H1 (cell line): Measurements from ENCODE around the gene OR2V2. TPM values are rescaled to one million over a fixed set of nuclear protein-coding genes. Genes with fewer than 3 reads are reported as not detected.

Experiments
- CTCF ChIA-PET: fragments of 300-600 bp; sonication (Branson Sonifier 250); formaldehyde crosslinking; loops from one replicate; lab custom pipeline; 2021; ENCODE audit not compliant: partially characterized antibody; lab: Charles Lee
- POLR2A ChIA-PET: fragments of 300-600 bp; sonication (Branson Sonifier 250); formaldehyde crosslinking; loops from one replicate; lab custom pipeline; 2021; ENCODE audit warnings: inconsistent platforms; ENCODE audit not compliant: partially characterized antibody; lab: Charles Lee
- DNase-seq, 2 experiments: peaks; one replicate each; pipeline versions ENCODE4 v3.0.0 to v3.0.0-alpha.2; 2010 to 2022; ENCODE audit warnings: low spot score in 2 of 2, low read depth in 1 of 2, mixed read lengths in 1 of 2
- FAIRE-seq: peaks from 2 replicates; lab custom pipeline; 2011; peaks lifted over from hg19 to GRCh38; lab: Jason Lieb, UNC
- H2AFZ ChIP-seq: 2 replicates; pipeline ENCODE4 v1.8.1; 2012; ENCODE audit warnings: low read length, inconsistent platforms
- H2AK5ac ChIP-seq: 2 replicates; pipeline ENCODE4 v1.6.1; 2013; ENCODE audit warnings: low read depth, low read length
- H2BK120ac ChIP-seq: replicated peaks from 2 replicates; pipeline ENCODE3; 2013; ENCODE audit warnings: low read depth, low read length, inconsistent platforms
- H2BK12ac ChIP-seq: 2 replicates; pipeline ENCODE4 v1.6.1; 2013; ENCODE audit warnings: low read depth, low read length
- H2BK15ac ChIP-seq: 2 replicates; pipeline ENCODE4 v1.6.1; 2013; ENCODE audit warnings: low read length
- H2BK20ac ChIP-seq: 2 replicates; pipeline ENCODE4 v1.6.1; 2013; ENCODE audit warnings: low read length
- H2BK5ac ChIP-seq: 2 replicates; pipeline ENCODE4 v1.6.1; 2013; ENCODE audit warnings: low read depth, low read length
- H3K14ac ChIP-seq: 2 replicates; pipeline ENCODE4 v1.6.1; 2013; ENCODE audit warnings: inconsistent platforms; ENCODE audit not compliant: insufficient read length
- H3K18ac ChIP-seq: 2 replicates; pipeline ENCODE4 v1.6.1; 2013; ENCODE audit warnings: low read length; ENCODE audit errors: extremely low read depth
- H3K23ac ChIP-seq: 2 replicates; pipeline ENCODE4 v1.6.1; 2013; ENCODE audit warnings: inconsistent platforms; ENCODE audit not compliant: insufficient read length
- H3K23me2 ChIP-seq: 2 replicates; pipeline ENCODE4 v1.6.1; 2013; ENCODE audit warnings: low read depth, low read length
- H3K27ac ChIP-seq: 2 replicates; pipeline ENCODE4 v1.6.1; 2011; ENCODE audit warnings: low read depth, low read length, inconsistent platforms
- H3K27me3 ChIP-seq, 4 experiments: replicated peaks in 1 of 4; 1 replicate in 1 of 4; 2 replicates in 3 of 4; pipeline versions ENCODE4 v1.6.1 to v1.8.1; 2011 to 2013; ENCODE audit warnings: low read length in 3 of 4, mild to moderate bottlenecking in 3 of 4, inconsistent platforms in 2 of 4, mixed read lengths in 2 of 4, moderate library complexity in 1 of 4; ENCODE audit not compliant: control insufficient read depth in 3 of 4, insufficient read depth in 3 of 4; ENCODE audit errors: extremely low read depth in 1 of 4
- H3K36me3 ChIP-seq, 4 experiments: 2 replicates each; pipeline versions ENCODE4 v1.6.1 to v1.8.1; 2011 to 2013; ENCODE audit warnings: mild to moderate bottlenecking in 4 of 4, low read length in 3 of 4, moderate library complexity in 2 of 4, control low read depth in 1 of 4, inconsistent platforms in 1 of 4; ENCODE audit not compliant: insufficient read depth in 4 of 4, control insufficient read depth in 2 of 4
- H3K4ac ChIP-seq: replicated peaks from 2 replicates; pipeline ENCODE3; 2013; ENCODE audit warnings: low read length, low read depth, mixed read lengths, inconsistent platforms; ENCODE audit not compliant: insufficient read length
- H3K4me1 ChIP-seq, 4 experiments: replicated peaks in 1 of 4; 1 replicate in 1 of 4; 2 replicates in 3 of 4; pipeline versions ENCODE4 v1.6.1 to v1.8.1; 2011 to 2013; ENCODE audit warnings: low read length in 3 of 4, inconsistent platforms in 2 of 4, mixed read lengths in 1 of 4; ENCODE audit not compliant: insufficient read depth in 4 of 4, control insufficient read depth in 3 of 4
- H3K4me2 ChIP-seq, 2 experiments: 2 replicates each; pipeline versions ENCODE4 v1.6.1 to v1.8.1; 2011 to 2013; ENCODE audit warnings: low read depth in 2 of 2, low read length in 2 of 2, control low read depth in 1 of 2, inconsistent platforms in 1 of 2, mild to moderate bottlenecking in 1 of 2; ENCODE audit not compliant: insufficient read depth in 1 of 2
- H3K4me3 ChIP-seq, 4 experiments: fragments of 200-600, 300-600 bp in 1 of 4; sonication (generic), shearing (Covaris generic), sonication (Bioruptor Twin) in 1 of 4; 2 replicates each; pipeline versions ENCODE4 v1.5.1 to v1.8.1; 2011 to 2016; ENCODE audit warnings: low read length in 4 of 4, low read depth in 3 of 4, control low read depth in 2 of 4, inconsistent platforms in 2 of 4, mild to moderate bottlenecking in 2 of 4, mixed read lengths in 1 of 4, moderate library complexity in 1 of 4; ENCODE audit not compliant: insufficient read depth in 2 of 4; ENCODE audit errors: extremely low read depth in 1 of 4
- H3K56ac ChIP-seq: replicated peaks from 2 replicates; pipeline ENCODE3; 2013; ENCODE audit warnings: low read depth, mild to moderate bottlenecking, mixed read lengths, low read length, inconsistent platforms; ENCODE audit not compliant: insufficient read length
- H3K79me1 ChIP-seq: 2 replicates; pipeline ENCODE4 v1.6.1; 2013; ENCODE audit warnings: low read depth, low read length, control low read depth
- H3K79me2 ChIP-seq, 2 experiments: 2 replicates each; pipeline versions ENCODE4 v1.6.1 to v1.8.1; 2012 to 2013; ENCODE audit warnings: low read length in 2 of 2, mild to moderate bottlenecking in 2 of 2, inconsistent platforms in 1 of 2; ENCODE audit not compliant: insufficient read depth in 2 of 2, control insufficient read depth in 1 of 2
- H3K9ac ChIP-seq, 4 experiments: replicated peaks in 1 of 4; 1 replicate in 1 of 4; 2 replicates in 3 of 4; pipeline versions ENCODE4 v1.6.1 to v1.8.1; 2011 to 2013; ENCODE audit warnings: low read depth in 3 of 4, low read length in 3 of 4, control low read depth in 2 of 4, mild to moderate bottlenecking in 2 of 4, moderate library complexity in 2 of 4, inconsistent platforms in 1 of 4; ENCODE audit errors: extremely low read depth in 1 of 4
- H3K9me3 ChIP-seq, 2 experiments: 2 replicates each; pipeline versions ENCODE4 v1.6.1 to v1.8.1; 2012 to 2013; ENCODE audit warnings: mild to moderate bottlenecking in 2 of 2, moderate library complexity in 2 of 2, control low read depth in 1 of 2, inconsistent platforms in 1 of 2, low read depth in 1 of 2, low read length in 1 of 2, mixed read lengths in 1 of 2; ENCODE audit not compliant: insufficient read depth in 2 of 2
- H4K20me1 ChIP-seq, 2 experiments: replicated peaks in 1 of 2; 2 replicates each; pipeline versions ENCODE3 to v1.8.1; 2011 to 2013; ENCODE audit warnings: inconsistent platforms in 2 of 2, low read length in 2 of 2, mild to moderate bottlenecking in 1 of 2; ENCODE audit not compliant: insufficient read depth in 2 of 2, control insufficient read depth in 1 of 2
- H4K5ac ChIP-seq: 2 replicates; pipeline ENCODE4 v1.6.1; 2013; ENCODE audit warnings: low read length, low read depth, mixed read lengths, inconsistent platforms; ENCODE audit not compliant: insufficient read length
- H4K8ac ChIP-seq: 2 replicates; pipeline ENCODE4 v1.8.0; 2013; ENCODE audit warnings: mild to moderate bottlenecking, moderate library complexity, low read length, inconsistent platforms; ENCODE audit not compliant: insufficient read depth; ENCODE audit errors: extremely low read depth
- H4K91ac ChIP-seq: replicated peaks from 2 replicates; pipeline ENCODE3; 2013; ENCODE audit warnings: low read length, mixed read lengths, inconsistent platforms; ENCODE audit not compliant: insufficient read length
- BCL11A ChIP-seq, 2 experiments: IDR thresholded peaks; one replicate each; pipeline ENCODE4 v1.6.1; 2011; ENCODE audit warnings: low read depth in 2 of 2, low read length in 2 of 2, mild to moderate bottlenecking in 2 of 2
- CEBPB ChIP-seq: IDR thresholded peaks from 2 replicates; pipeline ENCODE4 v1.6.1; 2012; ENCODE audit warnings: low read depth, low read length
- KDM1A ChIP-seq: fragments of 200-600, 300-600 bp; sonication (generic); IDR thresholded peaks from 2 replicates; pipeline ENCODE4 v1.7.1; 2016; ENCODE audit warnings: mild to moderate bottlenecking, low read length, borderline replicate concordance
- KDM4A ChIP-seq: IDR thresholded peaks from one replicate; pipeline ENCODE4 v1.7.1; 2012; ENCODE audit warnings: low read depth, mild to moderate bottlenecking, moderate library complexity, low read length, inconsistent platforms; ENCODE audit not compliant: severe bottlenecking
- NANOG ChIP-seq: IDR thresholded peaks from 2 replicates; pipeline ENCODE4 v1.6.1; 2011; ENCODE audit warnings: low read length, low read depth, mild to moderate bottlenecking, inconsistent platforms; ENCODE audit not compliant: insufficient read depth, poor library complexity, severe bottlenecking
- SP1 ChIP-seq: IDR thresholded peaks from 2 replicates; pipeline ENCODE4 v1.6.1; 2011; ENCODE audit warnings: low read depth, low read length
- SRF ChIP-seq: IDR thresholded peaks from 2 replicates; pipeline ENCODE4 v1.6.1; 2011; ENCODE audit warnings: mild to moderate bottlenecking, low read depth, low read length, moderate library complexity
- TBP ChIP-seq: IDR thresholded peaks from 2 replicates; pipeline ENCODE4 v1.6.1; 2011; ENCODE audit warnings: low read depth, low read length, improper control_type of control experiment
- YY1 ChIP-seq: IDR thresholded peaks from 2 replicates; pipeline ENCODE4 v1.6.1; 2011; ENCODE audit warnings: low read depth, mild to moderate bottlenecking, low read length
- WGBS, 2 experiments: shearing (Covaris generic) in 1 of 2; methylation state at CpG; one replicate each; pipeline versions ENCODE4 v1.1.6 to v1.1.7; 2013 to 2015; ENCODE audit warnings: low lambda C conversion rate in 2 of 2, mixed read lengths in 2 of 2, inconsistent platforms in 1 of 2, low coverage in 1 of 2, missing lambda C conversion rate in 1 of 2; ENCODE audit not compliant: insufficient replicate concordance in 2 of 2, insufficient coverage in 1 of 2, insufficient read length in 1 of 2; ENCODE audit errors: extremely low coverage in 1 of 2, missing lambda C conversion rate in 1 of 2; 5-methylcytosine and 5-hydroxymethylcytosine counted together
- polyA plus RNA-seq, 7 experiments: library from polyadenylated mRNA; depleted of rRNA in 3 of 7; stranded (reverse) in 5 of 7; unstranded in 2 of 7; fragments of >200 nt in 5 of 7; fragments of 200-250 nt in 2 of 7; gene quantifications; 1 replicate in 5 of 7; 2 replicates in 1 of 7; 4 replicates in 1 of 7; pipeline versions ENCODE4 v1.2.1 to v1.2.3, GENCODE V29; 2011 to 2013; ENCODE audit warnings: missing spikeins in 2 of 7, mixed read lengths in 2 of 7
- total RNA-seq: library from RNA; stranded (reverse); fragmentation: NEBNext Ultra II Directional; extraction: Animal tissue kit (Norgen Biotek cat#: 25700); gene quantifications from 2 replicates; pipeline ENCODE4 v1.2.1, GENCODE V29; 2021
- TF ChIP-seq, protein P1 (sequence below), 3 experiments: IDR thresholded peaks; 1 replicate in 2 of 3; 2 replicates in 1 of 3; pipeline versions ENCODE4 v1.5.1 to v1.6.1; 2011; ENCODE audit warnings: low read length in 3 of 3, mild to moderate bottlenecking in 3 of 3, inconsistent platforms in 2 of 3, low read depth in 1 of 3, moderate library complexity in 1 of 3; ENCODE audit not compliant: insufficient read depth in 1 of 3; ENCODE audit errors: control extremely low read depth in 1 of 3
- TF ChIP-seq, protein P2 (sequence below): IDR thresholded peaks from 2 replicates; pipeline ENCODE4 v1.6.1; 2012; ENCODE audit warnings: inconsistent platforms

Gene OR2V2
- total and polyA plus RNA-seq, 2 of the 8 experiments (the other 6 are each of a cell fraction or from before 2014, with no cell fraction given), result not detected

DNA sequence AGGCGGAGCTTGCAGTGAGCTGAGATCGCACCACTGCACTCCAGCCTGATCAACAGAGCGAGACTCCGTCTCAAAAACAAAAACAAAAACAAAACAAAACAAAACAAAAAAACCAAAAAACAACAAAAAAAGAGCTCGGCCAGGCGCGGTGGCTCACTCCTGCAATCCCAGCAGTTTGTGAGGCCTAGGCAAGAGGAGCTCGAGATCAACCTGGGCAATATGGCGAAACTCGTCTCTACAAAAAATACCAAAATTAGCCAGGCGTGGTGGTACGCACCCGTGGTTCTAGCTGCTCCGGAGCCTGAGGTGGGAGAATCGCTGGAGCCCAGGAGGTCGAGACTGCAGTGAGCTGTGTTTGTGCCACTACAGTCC, 37.4 kb downstream of the OR2V2 start:
- H3K4me2 ChIP-seq, result peak overlapping the region in 1 of 2 experiments; percentile 18; a peak in 1 of 4 replicates
- no peaks in the 10 kb centered on the region for H3K79me1 ChIP-seq
- H3K23me2 ChIP-seq, result peaks cover 16% of the 10 kb centered on the region
- H2BK20ac ChIP-seq, result no peak overlapping the region
- H4K5ac ChIP-seq, result no peak overlapping the region
- no peak overlapping the region for H2BK15ac ChIP-seq
- 0 out of 2 replicates have a peak overlapping the region, but pooled peaks have one; percentile 28 for H4K8ac ChIP-seq
- no peak overlapping the region for H2AFZ ChIP-seq
- H2AK5ac ChIP-seq, result no peak overlapping the region
- no peak for FAIRE-seq
- peak overlapping the region in 2 of 4 experiments; percentile 27 to 61; a peak in 2 of 8 replicates for H3K4me3 ChIP-seq
- H3K56ac ChIP-seq, result no peak overlapping the region
- no peaks in the 10 kb centered on the region for H3K79me2 ChIP-seq
- H4K20me1 ChIP-seq, result peaks cover 0 to 2% of the 10 kb centered on the region in 2 experiments
- no peak overlapping the region for H2BK120ac ChIP-seq
- no peak overlapping the region for H3K14ac ChIP-seq
- no peak overlapping the region for H4K91ac ChIP-seq
- H3K4ac ChIP-seq, result no peak overlapping the region
- no peak overlapping the region for H2BK5ac ChIP-seq
- POLR2A ChIA-PET, result interaction anchor here (0.6 to 3.0 kb wide), 21 partner anchors 11 to 97 kb away, joined by 3 to 28 read pairs (median 4); partner anchors contain the start of genes RACK1, TRIM41 and TRIM7
- H3K23ac ChIP-seq, result no peak overlapping the region
- no peaks in the 10 kb centered on the region; a peak in 1 of 4 replicates for H3K9me3 ChIP-seq
- H2BK12ac ChIP-seq, result peak overlapping the region; percentile 68; the same call in 1 of the 2 replicates
- H3K36me3 ChIP-seq, result no peaks in the 10 kb centered on the region
- WGBS, 2 experiments, result 93% methylated on average over 16 of the region's 16 CpGs; no CpG with 5 or more reads in 1 of the 2 experiments
- no peak overlapping the region for H3K18ac ChIP-seq
- no peak overlapping the region for H3K27ac ChIP-seq
- peaks cover 5 to 10% (median 8%) of the 10 kb centered on the region in 4 experiments; a peak in 6 of 7 replicates for H3K27me3 ChIP-seq
- DNase-seq, result no peak
- CTCF ChIA-PET, result interaction anchor here (0.6 to 12.3 kb wide), 24 partner anchors 9 to 397 kb away, joined by 3 to 197 read pairs (median 4); partner anchors contain the start of genes TRIM41, TRIM52 and TRIM7
- H3K4me1 ChIP-seq, result peaks cover 0 to 5% (median under 1%) of the 10 kb centered on the region in 4 experiments; a peak in 2 of 7 replicates
- H3K9ac ChIP-seq, result no peak overlapping the region
- TF ChIP-seq TBP (no peak), YY1 (no peak), SRF (no peak), KDM4A (no peak), SP1 (no peak), NANOG (no peak), CEBPB (no peak), KDM1A (no peak), BCL11A (IDR thresholded peaks at IDR 0.05; ENCODE audit: low read depth in 2 of 2, low read length in 2 of 2) (no peak)
- TF ChIP-seq, protein P1, sequence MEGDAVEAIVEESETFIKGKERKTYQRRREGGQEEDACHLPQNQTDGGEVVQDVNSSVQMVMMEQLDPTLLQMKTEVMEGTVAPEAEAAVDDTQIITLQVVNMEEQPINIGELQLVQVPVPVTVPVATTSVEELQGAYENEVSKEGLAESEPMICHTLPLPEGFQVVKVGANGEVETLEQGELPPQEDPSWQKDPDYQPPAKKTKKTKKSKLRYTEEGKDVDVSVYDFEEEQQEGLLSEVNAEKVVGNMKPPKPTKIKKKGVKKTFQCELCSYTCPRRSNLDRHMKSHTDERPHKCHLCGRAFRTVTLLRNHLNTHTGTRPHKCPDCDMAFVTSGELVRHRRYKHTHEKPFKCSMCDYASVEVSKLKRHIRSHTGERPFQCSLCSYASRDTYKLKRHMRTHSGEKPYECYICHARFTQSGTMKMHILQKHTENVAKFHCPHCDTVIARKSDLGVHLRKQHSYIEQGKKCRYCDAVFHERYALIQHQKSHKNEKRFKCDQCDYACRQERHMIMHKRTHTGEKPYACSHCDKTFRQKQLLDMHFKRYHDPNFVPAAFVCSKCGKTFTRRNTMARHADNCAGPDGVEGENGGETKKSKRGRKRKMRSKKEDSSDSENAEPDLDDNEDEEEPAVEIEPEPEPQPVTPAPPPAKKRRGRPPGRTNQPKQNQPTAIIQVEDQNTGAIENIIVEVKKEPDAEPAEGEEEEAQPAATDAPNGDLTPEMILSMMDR (IDR thresholded peaks at IDR 0.05; ENCODE audit: control extremely low read depth in 1 of 3, insufficient read depth in 1 of 3, low read depth in 1 of 3, low read length in 3 of 3), result no peak
- TF ChIP-seq, protein P2, sequence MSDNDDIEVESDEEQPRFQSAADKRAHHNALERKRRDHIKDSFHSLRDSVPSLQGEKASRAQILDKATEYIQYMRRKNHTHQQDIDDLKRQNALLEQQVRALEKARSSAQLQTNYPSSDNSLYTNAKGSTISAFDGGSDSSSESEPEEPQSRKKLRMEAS, result no peak
